HepG2 (cell line): Measurements from ENCODE around the gene HMCN2. TPM values are rescaled to one million over a fixed set of nuclear protein-coding genes. Genes with fewer than 3 reads are reported as not detected.

Source experiments
- ATAC-seq: fragments of 200-7000 bp; cut with Tn5 transposase; 3 replicates; pipeline ENCODE4 v1.9.1; 2020; ENCODE audit warnings: mild to moderate bottlenecking, moderate library complexity
- BruUV-seq: library from RNA; stranded (reverse); fragments of 400-500 nt; replicated peaks from 2 replicates; lab custom pipeline; 2021; lab: Mats Ljungman, UMichigan
- CTCF ChIA-PET: fragments of 300-600 bp; formaldehyde crosslinking; extraction: SDS; loops from one replicate; lab custom pipeline; 2021; ENCODE audit warnings: low total read pairs, inconsistent platforms, low intra/inter-chr PET ratio; lab: Yijun Ruan, JAX
- POLR2A ChIA-PET: fragments of 350-600 bp; sonication (Branson Sonifier 250); formaldehyde crosslinking; loops from one replicate; lab custom pipeline; 2020; ENCODE audit warnings: antibody characterized with exemption, inconsistent platforms; lab: Yijun Ruan, JAX
- DNase-seq: peaks from one replicate; pipeline ENCODE4 v3.0.0-alpha.2; 2015; ENCODE audit warnings: low spot score
- FAIRE-seq: peaks from 3 replicates; lab custom pipeline; 2011; peaks lifted over from hg19 to GRCh38; lab: Jason Lieb, UNC
- H2AFZ ChIP-seq: one replicate; pipeline ENCODE4 v1.6.1; 2011; ENCODE audit warnings: low read length, inconsistent platforms
- H3K27ac ChIP-seq: fragments of 300-600 bp; 3 replicates; pipeline ENCODE4 v1.8.0; 2011; ENCODE audit warnings: mixed run types, mild to moderate bottlenecking, mixed read lengths, low read length, inconsistent platforms; ENCODE audit not compliant: insufficient read depth; ENCODE audit errors: extremely low read length
- H3K27me3 ChIP-seq, 2 experiments: fragments of 200-600 bp in 1 of 2; 2 replicates in 1 of 2; 3 replicates in 1 of 2; pipeline versions ENCODE4 v1.6.0 to v1.8.0; 2011; ENCODE audit warnings: low read length in 2 of 2, mild to moderate bottlenecking in 2 of 2, moderate library complexity in 2 of 2, inconsistent platforms in 1 of 2; ENCODE audit not compliant: insufficient read depth in 2 of 2, control insufficient read depth in 1 of 2
- H3K36me3 ChIP-seq, 2 experiments: fragments of 200-600 bp in 1 of 2; replicated peaks in 1 of 2; 2 replicates in 1 of 2; 3 replicates in 1 of 2; pipeline versions ENCODE4 v1.5.1 to v1.8.0; 2011; ENCODE audit warnings: low read length in 2 of 2, inconsistent platforms in 1 of 2; ENCODE audit not compliant: insufficient read depth in 2 of 2, control insufficient read depth in 1 of 2
- H3K4me1 ChIP-seq: 2 replicates; pipeline ENCODE4 v1.5.1; 2012; ENCODE audit warnings: low read length, inconsistent platforms; ENCODE audit not compliant: insufficient read depth
- H3K4me2 ChIP-seq: 2 replicates; pipeline ENCODE4 v1.6.0; 2011; ENCODE audit warnings: low read depth, low read length, inconsistent platforms
- H3K4me3 ChIP-seq, 3 experiments: fragments of 200-600 bp in 1 of 3; sonication (generic), shearing (Covaris generic) in 1 of 3; replicated peaks in 1 of 3; 2 replicates each; pipeline ENCODE4 v1.5.1; 2011 to 2016; ENCODE audit warnings: low read length in 3 of 3, inconsistent platforms in 2 of 3, low read depth in 2 of 3, mild to moderate bottlenecking in 2 of 3, control low read depth in 1 of 3, mixed read lengths in 1 of 3; ENCODE audit not compliant: insufficient read depth in 1 of 3
- H3K79me2 ChIP-seq: one replicate; pipeline ENCODE4 v1.6.1; 2011; ENCODE audit warnings: low read length, inconsistent platforms; ENCODE audit not compliant: insufficient read depth
- H3K9ac ChIP-seq: 2 replicates; pipeline ENCODE4 v1.6.0; 2011; ENCODE audit warnings: mild to moderate bottlenecking, low read depth, low read length, inconsistent platforms; ENCODE audit not compliant: insufficient read depth
- H3K9me3 ChIP-seq: 2 replicates; pipeline ENCODE4 v1.5.1; 2012; ENCODE audit warnings: mild to moderate bottlenecking, low read length
- H4K20me1 ChIP-seq: 2 replicates; pipeline ENCODE4 v1.6.0; 2011; ENCODE audit warnings: inconsistent platforms, mild to moderate bottlenecking, low read length, moderate library complexity; ENCODE audit not compliant: insufficient read depth
- ATF7 ChIP-seq, 2 experiments: fragments of 450-650 bp in 1 of 2; sonication (generic) in 1 of 2; formaldehyde crosslinking in 1 of 2; IDR thresholded peaks; 2 replicates each; pipeline versions ENCODE4 v1.4.0 to v1.6.1; 2016 to 2020; ENCODE audit warnings: antibody characterized with exemption in 1 of 2, mild to moderate bottlenecking in 1 of 2, missing genetic modification reagents in 1 of 2
- NCOA2 ChIP-seq: sonication (generic); formaldehyde crosslinking; IDR thresholded peaks from 2 replicates; pipeline ENCODE4 v1.8.0; 2022; ENCODE audit warnings: inconsistent platforms
- SSRP1 ChIP-seq: IDR thresholded peaks from 2 replicates; pipeline ENCODE4 v1.6.1; 2016; ENCODE audit warnings: control low read depth
- ZFP62 ChIP-seq: sonication (generic); formaldehyde crosslinking; IDR thresholded peaks from 2 replicates; pipeline ENCODE4 v1.4.0; 2020; ENCODE audit warnings: missing genetic modification reagents
- ZNF136 ChIP-seq: sonication (generic); formaldehyde crosslinking; IDR thresholded peaks from 2 replicates; pipeline ENCODE4 v1.8.1; 2022; ENCODE audit warnings: low read depth, mild to moderate bottlenecking, moderate library complexity, missing genetic modification reagents
- ZNF260 ChIP-seq: sonication (generic); formaldehyde crosslinking; IDR thresholded peaks from 2 replicates; pipeline ENCODE4 v1.4.0; 2020; ENCODE audit warnings: missing genetic modification reagents, low read depth, mild to moderate bottlenecking, borderline replicate concordance
- ZNF790 ChIP-seq: sonication (generic); formaldehyde crosslinking; IDR thresholded peaks from 2 replicates; pipeline ENCODE4 v1.8.0; 2022; ENCODE audit warnings: missing genetic modification reagents, mild to moderate bottlenecking, borderline replicate concordance
- WGBS: methylation state at CpG from one replicate; pipeline ENCODE4 v1.1.6; 2017; ENCODE audit warnings: low lambda C conversion rate; 5-methylcytosine and 5-hydroxymethylcytosine counted together
- in situ Hi-C: cut with HindIII; loops from 2 replicates; pipeline ENCODE4 v1.10.0; 2017; ENCODE audit warnings: low pct_unique_long_range_greater_than_20kb; ENCODE audit not compliant: extremely low pct_ligation_motif_present
- intact Hi-C: fragments of 100-400 bp; cut with micrococcal nuclease; formaldehyde crosslinking; loops from one replicate; pipeline ENCODE4 v1.10.0; 2022; ENCODE audit not compliant: unreplicated experiment
- polyA plus RNA-seq, 8 experiments: library from polyadenylated mRNA; depleted of rRNA in 3 of 8; stranded (reverse) in 7 of 8; unstranded in 1 of 8; fragments of >200 nt; fragmentation: Illumina TruSeq in 4 of 8; extraction: Trizol in 4 of 8; gene quantifications; 2 replicates each; pipeline versions ENCODE4 v1.2.1 to v1.2.3, GENCODE V29; 2011 to 2016; ENCODE audit warnings: low read depth in 4 of 8, missing spikeins in 1 of 8, mixed read lengths in 1 of 8; ENCODE audit not compliant: insufficient read depth in 1 of 8
- total RNA-seq, 5 experiments: library from RNA; depleted of rRNA; stranded (reverse); fragments of >200 nt; fragmentation: Illumina TruSeq; extraction: Trizol; gene quantifications; 2 replicates each; pipeline ENCODE4 v1.2.3, GENCODE V29; 2016; ENCODE audit warnings: low read depth in 1 of 5
- TF ChIP-seq, protein P1 (sequence below): sonication (generic); formaldehyde crosslinking; IDR thresholded peaks from 2 replicates; pipeline ENCODE4 v1.5.0; 2020; ENCODE audit warnings: mild to moderate bottlenecking, missing genetic modification reagents

Gene HMCN2
- total and polyA plus RNA-seq, 2 of the 13 experiments (the other 11 are each of a cell fraction or from before 2014, with no cell fraction given): 0.09 TPM; not detected in 1

DNA sequence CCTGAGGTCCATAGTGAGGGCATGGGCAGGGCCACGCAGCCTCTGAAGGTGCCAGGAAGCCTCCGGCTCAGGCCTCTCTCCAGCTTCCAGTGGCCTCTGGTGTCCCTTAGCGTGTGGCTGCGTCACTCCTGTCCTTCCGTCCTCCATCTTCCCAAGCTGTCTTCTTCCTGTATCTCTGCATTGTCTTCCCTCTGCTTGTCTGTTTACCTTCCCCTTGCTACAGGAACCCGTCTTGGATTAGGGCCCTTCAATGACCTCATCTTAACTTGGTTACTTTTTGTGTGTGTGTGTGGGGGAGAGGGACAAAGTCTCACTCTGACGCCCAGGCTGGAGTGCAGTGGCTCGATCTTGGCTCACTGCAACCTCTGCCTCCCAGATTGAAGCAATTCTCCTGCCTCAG lies 193.6 kb downstream of the HMCN2 start:
- in situ Hi-C loops: no loop called here
- no peaks in the 10 kb centered on the region for H3K9me3 ChIP-seq
- H3K79me2 ChIP-seq: no peaks in the 10 kb centered on the region
- BruUV-seq: no TSS peak
- H2AFZ ChIP-seq: no peak overlapping the region
- H3K36me3 ChIP-seq: no peaks in the 10 kb centered on the region
- no peak for ATAC-seq
- FAIRE-seq: peak; percentile 8
- TF ChIP-seq ZNF260 (no peak), ATF7 (IDR thresholded peaks at IDR 0.05) (peak; percentile 34; the same call in 1 of the 2 replicates), ATF7 (CRISPR knock-in tag; IDR thresholded peaks at IDR 0.05) (no peak), ZFP62 (CRISPR knock-in tag) (no peak), SSRP1 (CRISPR knock-in tag) (no peak), ZNF136 (CRISPR knock-in tag) (no peak)
- H3K27ac ChIP-seq: no peak overlapping the region
- no peak for DNase-seq
- 72% methylated on average over 8 of the region's 8 CpGs for WGBS
- H3K4me1 ChIP-seq: peaks cover 13% of the 10 kb centered on the region
- intact Hi-C loops: loop anchor here (10.0 kb wide), 1 partner anchor 146 kb away; no protein-coding TSS in a partner anchor
- H4K20me1 ChIP-seq: no peaks in the 10 kb centered on the region
- no peak overlapping the region for H3K9ac ChIP-seq
- H3K27me3 ChIP-seq: no peaks in the 10 kb centered on the region
- CTCF ChIA-PET: no interaction called here
- H3K4me2 ChIP-seq: no peak overlapping the region
- POLR2A ChIA-PET: no interaction called here
- no peak overlapping the region for H3K4me3 ChIP-seq

DNA sequence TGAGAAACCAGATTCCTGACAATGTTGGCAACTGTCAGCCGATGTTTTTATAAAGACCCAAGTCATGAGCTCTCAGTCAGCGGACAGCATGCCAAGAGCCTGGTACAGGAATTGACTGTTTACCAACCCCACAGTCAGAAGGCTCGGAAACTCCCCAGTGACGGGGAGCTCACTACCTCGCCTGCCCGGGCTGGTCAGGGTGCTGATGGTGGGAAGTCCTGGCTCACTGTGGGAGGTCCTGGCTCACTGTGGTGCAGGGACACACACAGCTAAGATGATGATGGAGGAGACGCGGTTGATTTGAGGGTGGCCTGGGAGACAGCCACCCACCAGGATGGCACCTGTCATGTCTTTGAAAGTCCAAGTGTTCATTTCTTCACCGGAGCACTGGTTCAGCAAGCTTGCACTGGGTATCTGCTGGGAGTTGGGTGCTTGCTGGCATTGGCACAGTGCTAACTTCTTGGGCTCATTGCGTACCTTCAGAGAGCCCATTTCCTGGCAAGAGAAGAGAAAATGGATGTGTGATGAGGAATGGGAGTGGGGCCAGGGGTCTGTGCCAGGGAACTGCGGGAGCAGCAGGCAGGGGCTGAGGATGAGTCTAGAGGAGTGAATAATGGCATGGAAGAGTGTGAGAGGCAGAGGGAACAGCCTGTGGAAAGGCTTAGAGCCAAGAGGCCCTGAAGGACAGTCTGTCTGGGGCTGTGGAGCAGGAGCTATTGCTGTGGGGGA lies 194.5 kb downstream of the HMCN2 start:
- in situ Hi-C loops (no loop called here), intact Hi-C loops (loop anchor here (10.0 kb wide), 1 partner anchor 145 kb away; no protein-coding TSS in a partner anchor)
- no peaks in the 10 kb centered on the region for H3K79me2 ChIP-seq
- H3K4me3 ChIP-seq: no peak overlapping the region
- FAIRE-seq (no peak), ATAC-seq (no peak), DNase-seq (no peak)
- H3K27ac ChIP-seq: no peak overlapping the region
- H3K36me3 ChIP-seq: no peaks in the 10 kb centered on the region; a peak in 1 of 5 replicates
- no peaks in the 10 kb centered on the region for H3K9me3 ChIP-seq
- H3K4me2 ChIP-seq: no peak overlapping the region
- H3K4me1 ChIP-seq: peaks cover 12% of the 10 kb centered on the region
- 81% methylated on average over 8 of the region's 11 CpGs for WGBS
- TF ChIP-seq NCOA2 (CRISPR knock-in tag): no peak
- TF ChIP-seq, protein P1, sequence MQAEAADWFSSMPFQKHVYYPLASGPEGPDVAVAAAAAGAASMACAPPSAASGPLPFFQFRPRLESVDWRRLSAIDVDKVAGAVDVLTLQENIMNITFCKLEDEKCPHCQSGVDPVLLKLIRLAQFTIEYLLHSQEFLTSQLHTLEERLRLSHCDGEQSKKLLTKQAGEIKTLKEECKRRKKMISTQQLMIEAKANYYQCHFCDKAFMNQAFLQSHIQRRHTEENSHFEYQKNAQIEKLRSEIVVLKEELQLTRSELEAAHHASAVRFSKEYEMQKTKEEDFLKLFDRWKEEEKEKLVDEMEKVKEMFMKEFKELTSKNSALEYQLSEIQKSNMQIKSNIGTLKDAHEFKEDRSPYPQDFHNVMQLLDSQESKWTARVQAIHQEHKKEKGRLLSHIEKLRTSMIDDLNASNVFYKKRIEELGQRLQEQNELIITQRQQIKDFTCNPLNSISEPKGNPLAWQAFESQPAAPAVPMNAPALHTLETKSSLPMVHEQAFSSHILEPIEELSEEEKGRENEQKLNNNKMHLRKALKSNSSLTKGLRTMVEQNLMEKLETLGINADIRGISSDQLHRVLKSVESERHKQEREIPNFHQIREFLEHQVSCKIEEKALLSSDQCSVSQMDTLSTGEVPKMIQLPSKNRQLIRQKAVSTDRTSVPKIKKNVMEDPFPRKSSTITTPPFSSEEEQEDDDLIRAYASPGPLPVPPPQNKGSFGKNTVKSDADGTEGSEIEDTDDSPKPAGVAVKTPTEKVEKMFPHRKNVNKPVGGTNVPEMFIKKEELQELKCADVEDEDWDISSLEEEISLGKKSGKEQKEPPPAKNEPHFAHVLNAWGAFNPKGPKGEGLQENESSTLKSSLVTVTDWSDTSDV (CRISPR knock-in tag): no peak
- TF ChIP-seq ZNF790: no peak
- ChIA-PET POLR2A (no interaction called here), CTCF (interaction anchor here (0.6 to 3.0 kb wide), 3 partner anchors 10 to 224 kb away, joined by 3 to 40 read pairs (median 3); no protein-coding TSS in a partner anchor)
- H4K20me1 ChIP-seq: no peaks in the 10 kb centered on the region
- H3K27me3 ChIP-seq: no peaks in the 10 kb centered on the region
- no peak overlapping the region for H3K9ac ChIP-seq
- BruUV-seq: no TSS peak
- no peak overlapping the region for H2AFZ ChIP-seq
